AG04449 (cell line): ENCODE results near the gene FBXO45.

ENCODE experiments used
- CTCF ChIA-PET: fragments of 350-600 bp; formaldehyde crosslinking; extraction: SDS; loops from one replicate; lab custom pipeline; 2021; ENCODE audit warnings: antibody characterized with exemption; lab: Yijun Ruan, JAX
- POLR2A ChIA-PET: fragments of 400-600, 350-600 bp; formaldehyde crosslinking; extraction: SDS; loops from one replicate; lab custom pipeline; 2020; ENCODE audit warnings: antibody characterized with exemption, inconsistent platforms; lab: Yijun Ruan, JAX
- DNase-seq: peaks from one replicate; pipeline ENCODE4 v3.0.0-alpha.2; 2010; ENCODE audit warnings: low read depth, low spot score
- H3K4me3 ChIP-seq: 2 replicates; pipeline ENCODE4 v1.5.1; 2011; ENCODE audit warnings: low read depth, mild to moderate bottlenecking, control low read depth, low read length
- CTCF ChIP-seq: IDR thresholded peaks from one replicate; pipeline ENCODE4 v1.5.1; 2011; ENCODE audit warnings: mild to moderate bottlenecking, moderate library complexity, low read length, control low read depth, inconsistent platforms; ENCODE audit not compliant: insufficient read depth; ENCODE audit errors: missing control alignments

Gene FBXO45

GRCh38 chr3:196525141-196525540, 43.3 kb upstream of the FBXO45 start:
- no peak overlapping the region for H3K4me3 ChIP-seq
- no peak for TF ChIP-seq CTCF
- ChIA-PET POLR2A (no interaction called here), CTCF (interaction anchor here (0.7 to 13.9 kb wide), 7 partner anchors 12 to 452 kb away, joined by 3 to 185 read pairs (median 3); no protein-coding TSS in a partner anchor)
- DNase-seq, result no peak

GRCh38 chr3:196528639-196529233, 39.7 kb upstream of the FBXO45 start:
- peak overlapping the region; percentile 57 for H3K4me3 ChIP-seq
- POLR2A ChIA-PET, result interaction anchor here (0.9 kb wide), 1 partner anchor 448 kb away, joined by 3 read pairs; no protein-coding TSS in a partner anchor
- no peak for DNase-seq
- CTCF ChIA-PET, result interaction anchor here (0.6 to 2.6 kb wide), 48 partner anchors 8 to 458 kb away, joined by 3 to 22 read pairs (median 4); partner anchors contain the start of gene SMCO1
- peak; percentile 82 for TF ChIP-seq CTCF

- CTCF ChIA-PET, result interaction anchor here (0.9 to 1.4 kb wide), 2 partner anchors 9 to 269 kb away, joined by 3 read pairs; no protein-coding TSS in a partner anchor
- DNase-seq, result no peak
- TF ChIP-seq CTCF, result no peak
These were observed 37.0 kb upstream of the FBXO45 start for GRCh38 chr3:196531418-196531817.

GRCh38 chr3:196533260-196533681, 35.2 kb upstream of the FBXO45 start:
- POLR2A ChIA-PET, result no interaction called here
- DNase-seq, result no peak
- CTCF ChIA-PET, result interaction anchor here (1.1 to 2.5 kb wide), 2 partner anchors 15 to 22 kb away, joined by 3 to 9 read pairs; no protein-coding TSS in a partner anchor
- TF ChIP-seq CTCF, result no peak
- H3K4me3 ChIP-seq, result no peak overlapping the region

More at GRCh38 chr3:196531418-196531817, 37.0 kb upstream of the FBXO45 start:
- POLR2A ChIA-PET, result no interaction called here
- no peak overlapping the region for H3K4me3 ChIP-seq

- peak; percentile 29 for TF ChIP-seq CTCF
- CTCF ChIA-PET, result interaction anchor here (0.8 to 3.7 kb wide), 8 partner anchors 9 to 150 kb away, joined by 3 to 22 read pairs (median 4); no protein-coding TSS in a partner anchor
- POLR2A ChIA-PET, result no interaction called here
- H3K4me3 ChIP-seq, result no peak overlapping the region
- DNase-seq, result no peak
These were observed 31.0 kb upstream of the FBXO45 start for GRCh38 chr3:196537319-196537984.

GRCh38 chr3:196541684-196542445, 26.6 kb upstream of the FBXO45 start:
- TF ChIP-seq CTCF, result no peak
- no peak overlapping the region for H3K4me3 ChIP-seq
- no peak for DNase-seq
- POLR2A ChIA-PET, result no interaction called here
- CTCF ChIA-PET, result interaction anchor here (0.6 to 1.9 kb wide), 4 partner anchors 13 to 222 kb away, joined by 3 to 10 read pairs (median 4); no protein-coding TSS in a partner anchor
